CD4-positive, alpha-beta T cell treated with Interleukin-12 subunit alpha and Interleukin-12 subunit beta, for 1 hour (primary cell): Measurements from ENCODE around the gene MRRF.
"Not testable (repeated sequence)": the region's sequence is repeated elsewhere in the genome, so short reads cannot be mapped to it uniquely, and the experiment has no call there.

Experiments
- DNase-seq: peaks from one replicate; pipeline ENCODE4 v3.0.0-alpha.2; 2020

Gene MRRF

DNA sequence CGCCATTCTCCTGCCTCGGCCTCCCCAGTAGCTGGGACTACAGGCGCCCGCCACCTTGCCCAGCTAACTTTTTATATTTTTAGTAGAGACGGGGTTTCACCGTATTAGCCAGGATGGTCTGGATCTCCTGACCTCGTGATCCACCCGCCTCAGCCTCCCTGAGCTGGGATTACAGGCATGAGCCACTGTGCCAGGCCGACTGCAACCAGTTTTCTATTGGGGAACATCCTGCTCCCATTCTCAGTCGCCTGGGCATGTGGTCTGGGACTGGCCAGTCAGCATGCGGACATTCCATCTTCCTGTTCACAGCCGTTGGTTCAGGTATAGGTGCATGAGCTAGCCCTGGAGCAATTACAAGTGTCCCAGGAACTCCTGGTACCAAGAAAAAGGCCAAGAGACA lies 98.4 kb downstream of the MRRF start:
- not testable (repeated sequence) for DNase-seq

DNA sequence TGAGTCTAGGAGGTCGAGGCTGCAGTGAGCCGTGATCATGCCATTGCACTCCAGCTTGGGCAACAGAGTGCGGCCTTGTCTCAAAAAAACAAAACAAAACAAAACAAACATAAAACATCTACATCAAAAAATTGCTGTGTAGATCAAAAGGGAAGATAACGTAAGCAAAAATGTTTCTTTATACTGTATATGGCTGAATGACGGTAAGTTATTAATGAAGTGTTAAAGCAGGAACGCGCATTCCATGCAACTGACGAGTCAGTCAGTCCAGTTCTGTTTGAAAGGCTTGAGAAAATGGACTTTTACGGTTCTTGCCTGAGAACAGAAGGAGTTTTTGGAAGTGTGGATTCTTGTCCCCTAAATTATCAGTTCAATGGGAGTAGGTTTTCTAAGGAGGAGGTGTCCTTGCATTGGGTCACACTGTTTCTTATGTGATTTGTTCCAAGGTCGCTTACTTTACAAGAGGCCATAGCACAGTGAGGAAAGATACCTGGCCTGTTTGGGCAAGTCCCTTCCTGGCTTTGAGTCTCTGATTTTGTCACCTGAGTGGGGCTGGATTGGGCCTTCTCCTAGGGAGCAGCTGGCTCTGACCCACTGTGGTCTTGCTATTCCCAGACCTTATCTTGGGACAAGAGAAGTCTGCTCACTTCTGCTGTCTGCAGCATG lies 99.6 kb downstream of the MRRF start:
- DNase-seq, result no peak

DNA sequence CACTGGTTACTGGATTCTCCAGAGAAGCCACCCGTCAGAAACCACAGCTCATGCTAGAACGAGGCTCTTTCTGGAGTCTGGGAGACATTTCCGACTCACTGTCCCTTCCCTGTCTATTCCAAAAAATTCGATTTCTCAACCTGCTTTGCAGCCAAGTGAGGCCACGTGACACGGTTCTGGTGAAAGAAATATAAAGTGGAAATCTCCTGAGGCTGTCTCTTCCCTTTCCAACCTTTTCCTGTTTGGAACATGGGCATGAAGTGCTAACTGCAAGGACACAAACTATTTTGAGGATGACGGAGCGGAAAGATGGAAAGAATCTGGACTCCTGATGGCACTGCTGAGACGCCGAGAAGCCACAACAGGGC lies 100.1 kb downstream of the MRRF start:
- no peak for DNase-seq

DNA sequence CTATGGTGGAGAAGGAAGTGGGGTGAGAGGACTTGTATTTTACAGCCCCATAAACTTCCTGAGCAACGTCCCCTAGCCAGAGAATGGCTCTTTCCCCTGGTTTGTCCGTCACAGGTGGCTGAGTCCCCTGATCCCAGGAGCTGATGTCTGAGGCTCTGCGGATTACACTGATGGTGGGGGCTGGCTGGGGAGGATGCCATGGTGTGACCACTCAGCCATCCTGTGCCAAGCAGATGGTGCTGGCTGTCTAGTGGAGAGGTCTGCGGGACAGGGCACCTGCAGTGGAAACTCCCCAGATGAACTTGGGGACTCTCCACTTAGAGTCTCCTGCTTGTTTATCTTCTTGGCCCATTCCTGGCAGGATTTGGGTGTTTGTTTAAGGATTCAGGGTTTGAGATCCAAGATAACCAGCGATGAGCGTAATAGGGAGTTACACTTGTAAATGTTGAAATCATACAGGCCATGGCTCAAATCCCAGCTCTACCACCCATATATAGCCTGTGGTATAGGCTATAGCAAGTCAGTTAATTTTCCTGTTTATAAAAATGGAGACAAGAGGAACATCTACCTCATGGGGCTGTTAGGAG lies 101.5 kb downstream of the MRRF start:
- no peak for DNase-seq

DNA sequence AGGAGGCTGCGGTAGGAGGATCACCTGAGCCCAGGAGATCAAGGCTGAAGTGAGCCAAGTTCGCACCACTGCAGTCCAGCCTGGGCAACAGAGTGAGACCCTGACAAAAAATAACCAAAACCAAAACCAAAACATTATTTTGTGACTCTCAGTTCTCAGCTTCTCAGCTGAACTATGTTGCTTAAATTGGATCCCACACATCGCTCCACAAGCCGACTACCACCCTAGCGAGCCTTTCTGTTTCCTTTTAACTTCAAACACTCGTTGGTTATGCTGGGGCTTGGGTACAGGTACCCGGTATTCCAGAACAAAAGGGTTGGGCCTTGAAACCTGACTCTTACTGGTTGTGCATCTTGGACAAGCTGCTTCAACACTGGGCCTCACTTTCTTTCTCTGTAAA lies 102.4 kb downstream of the MRRF start:
- no peak for DNase-seq

DNA sequence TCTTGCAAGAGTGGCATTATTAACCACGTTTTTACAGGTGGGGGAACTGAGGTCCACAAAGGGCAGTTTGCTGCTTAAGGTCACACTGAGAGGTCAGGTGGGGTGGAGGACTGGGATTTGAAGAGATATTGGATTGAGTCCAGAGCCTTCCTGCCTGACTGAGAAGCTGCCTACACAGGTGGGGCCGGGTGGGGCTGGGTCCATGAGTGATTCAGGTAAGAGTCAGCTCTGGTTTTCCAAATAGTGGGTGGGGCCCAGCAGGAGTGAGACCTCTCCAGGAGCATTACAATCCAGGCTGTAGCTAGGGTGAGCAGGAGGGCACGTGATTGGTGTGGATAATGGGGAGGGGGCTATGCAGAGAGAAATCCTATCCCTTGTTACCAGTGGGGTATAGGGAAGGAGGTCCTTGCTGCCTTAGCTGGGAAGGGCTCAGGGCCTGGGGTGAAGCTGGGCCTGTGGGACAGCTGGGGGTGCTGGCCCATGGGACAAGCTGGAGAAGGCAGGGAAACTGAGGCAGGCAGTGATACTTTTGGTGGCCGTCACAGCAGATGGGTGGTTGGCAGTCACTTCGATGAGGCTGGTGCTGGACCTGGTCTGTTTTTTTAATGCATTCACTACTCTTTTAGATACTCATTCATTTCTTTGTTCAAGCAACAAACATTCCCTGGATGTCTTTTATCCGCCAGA lies 103.2 kb downstream of the MRRF start:
- no peak for DNase-seq

DNA sequence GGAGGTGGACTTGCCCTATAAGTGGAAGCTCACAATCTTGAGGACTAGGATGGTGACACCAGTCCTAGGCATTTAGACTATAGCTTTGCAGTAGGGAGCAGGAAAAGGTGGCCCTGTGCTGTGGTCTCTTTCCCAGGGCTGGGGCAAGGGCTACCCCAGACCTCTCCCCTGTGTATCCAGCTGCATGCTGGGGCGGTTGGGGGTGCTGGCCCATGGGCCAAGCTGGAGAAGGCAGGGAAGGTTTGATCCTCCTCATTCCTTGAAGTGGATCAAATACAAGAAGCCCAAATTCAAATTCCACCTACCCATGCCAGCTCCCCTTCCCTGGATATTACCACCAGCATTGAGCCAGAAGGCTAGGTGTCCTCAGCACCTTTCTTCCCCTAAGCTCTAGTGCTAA lies 104.0 kb downstream of the MRRF start:
- DNase-seq, result no peak

DNA sequence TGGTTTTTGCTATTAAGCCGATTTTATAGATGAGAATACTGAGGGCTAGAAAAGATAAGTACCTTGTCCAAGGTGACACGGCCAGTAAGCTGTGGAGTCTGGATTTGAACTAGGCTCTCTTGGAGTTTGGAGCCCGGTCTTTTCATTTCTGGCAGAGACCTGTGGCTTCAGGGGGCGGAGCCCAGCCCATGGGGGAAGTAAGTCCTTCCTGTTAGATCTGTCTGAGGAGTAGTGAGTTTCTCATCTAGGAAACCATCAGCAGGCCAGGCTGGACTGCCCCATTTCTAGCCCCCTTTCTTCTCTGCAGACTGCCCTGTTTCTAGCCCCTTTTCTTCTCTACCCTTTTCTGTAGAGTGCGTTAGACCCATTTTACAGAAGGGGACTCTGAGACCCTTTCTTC lies 105.6 kb downstream of the MRRF start:
- no peak for DNase-seq

DNA sequence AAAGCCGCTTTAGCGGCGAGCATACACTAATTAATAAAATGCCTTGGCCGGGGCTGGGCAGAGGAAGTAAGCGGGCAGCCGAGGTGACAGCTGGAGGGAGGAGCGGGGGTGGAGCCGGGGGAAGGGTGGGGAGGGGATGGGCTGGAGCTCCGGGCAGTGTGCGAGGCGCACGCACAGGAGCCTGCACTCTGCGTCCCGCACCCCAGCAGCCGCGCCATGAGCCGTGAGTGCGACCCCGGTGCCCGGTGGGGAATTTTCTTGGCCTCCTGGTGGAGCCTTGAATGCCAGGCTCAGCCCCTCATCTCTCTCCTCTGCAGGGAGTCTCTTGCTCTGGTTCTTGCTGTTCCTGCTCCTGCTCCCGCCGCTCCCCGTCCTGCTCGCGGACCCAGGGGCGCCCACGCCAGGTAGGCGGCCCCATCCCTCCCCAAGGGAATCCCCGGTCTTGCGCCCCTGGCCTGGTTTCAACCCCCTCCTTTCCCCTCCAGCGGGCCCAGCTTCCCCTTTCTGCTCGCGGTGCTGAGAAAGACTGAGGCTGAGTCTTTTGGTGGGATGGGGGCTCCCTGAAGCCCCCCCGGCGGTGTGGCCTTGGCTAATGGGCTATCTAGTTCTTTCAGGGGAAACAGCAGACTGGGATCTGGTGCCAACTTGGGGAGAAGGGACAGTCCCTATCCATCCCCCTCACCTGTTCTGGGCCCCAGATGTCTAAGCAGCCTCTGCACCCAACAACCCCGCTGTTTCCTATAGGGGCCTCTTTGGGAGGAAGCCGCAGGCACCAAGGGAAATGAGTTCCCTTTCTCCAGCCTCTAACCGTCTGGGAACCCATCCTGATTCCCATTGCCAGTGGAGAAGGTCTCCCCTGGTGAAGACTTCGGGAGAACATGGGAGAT lies 106.4 kb downstream of the MRRF start, which contains the start of gene PTGS1:
TSS of gene PTGS1 (plus strand) at position 156 of the 887 bp plus-strand sequence. CDS start at position 217, 61 bp downstream.
- DNase-seq, result peak; percentile 8

DNA sequence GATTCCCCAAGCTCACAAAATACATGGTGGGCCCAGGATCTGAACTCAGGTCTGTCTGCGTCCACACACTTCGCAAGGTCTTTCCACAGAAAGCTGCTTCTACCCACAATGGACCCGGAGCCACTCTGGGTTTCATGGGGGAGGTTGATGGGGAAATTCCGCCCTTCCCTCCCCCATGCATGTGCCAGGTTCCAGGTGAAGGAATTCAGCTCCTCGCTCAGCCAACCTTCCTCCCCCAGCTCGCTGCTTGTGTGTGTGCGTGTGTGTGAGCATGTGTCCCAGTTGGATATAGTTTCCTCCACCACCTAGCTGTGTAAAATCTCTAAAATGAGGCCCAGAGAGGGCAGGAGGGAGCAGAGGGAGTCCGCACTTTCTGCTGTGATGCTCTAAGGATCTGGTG lies 107.2 kb downstream of the MRRF start:
- DNase-seq, result no peak

DNA sequence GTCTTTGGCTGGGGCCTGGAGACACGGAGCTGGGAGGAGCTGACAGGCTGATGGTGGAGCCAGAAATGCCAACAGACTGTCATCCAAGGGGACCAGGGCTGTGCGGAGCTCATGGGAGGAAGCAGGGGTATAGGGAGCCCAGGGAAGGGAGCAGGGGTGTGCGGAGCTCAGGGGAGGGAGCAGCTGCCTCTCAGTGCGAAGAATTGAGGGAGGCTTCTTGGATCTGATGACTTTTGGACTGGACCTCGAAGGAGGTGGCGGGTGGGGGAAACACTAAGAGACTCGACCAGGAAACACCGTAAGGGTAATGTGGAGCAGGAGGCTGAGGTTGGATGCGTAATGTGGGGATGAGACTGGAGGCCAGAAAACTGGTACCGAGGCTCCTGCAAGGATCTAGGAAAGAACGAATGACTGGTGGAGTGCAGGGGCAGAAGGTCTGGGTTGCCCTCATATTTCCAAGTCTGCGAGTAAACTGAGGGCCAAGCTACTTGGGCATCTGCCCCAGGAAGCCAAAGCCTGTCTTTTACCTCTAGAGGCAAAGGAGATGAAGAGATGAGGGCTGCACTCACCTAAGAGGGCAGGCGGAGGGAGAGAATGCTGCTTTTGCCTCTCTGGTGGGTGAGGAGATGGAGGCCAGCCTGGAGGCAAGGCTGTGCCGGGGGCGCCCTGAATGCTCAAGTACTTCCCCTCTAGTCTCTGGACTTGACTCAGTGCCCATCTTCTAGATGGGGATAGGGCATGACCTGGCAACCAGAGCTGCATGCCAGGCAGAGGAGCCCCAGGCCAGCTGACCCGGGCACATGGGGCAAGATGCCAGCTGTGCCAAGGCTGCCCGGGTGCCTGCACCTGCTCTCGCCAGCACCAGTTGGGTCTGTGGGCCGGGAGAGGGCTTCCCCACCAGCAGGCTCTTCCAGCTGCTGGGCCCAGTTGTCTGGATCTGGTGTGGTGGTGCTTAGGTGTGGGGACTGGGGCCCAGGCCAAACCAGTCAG lies 108.5 kb downstream of the MRRF start:
- no peak for DNase-seq

DNA sequence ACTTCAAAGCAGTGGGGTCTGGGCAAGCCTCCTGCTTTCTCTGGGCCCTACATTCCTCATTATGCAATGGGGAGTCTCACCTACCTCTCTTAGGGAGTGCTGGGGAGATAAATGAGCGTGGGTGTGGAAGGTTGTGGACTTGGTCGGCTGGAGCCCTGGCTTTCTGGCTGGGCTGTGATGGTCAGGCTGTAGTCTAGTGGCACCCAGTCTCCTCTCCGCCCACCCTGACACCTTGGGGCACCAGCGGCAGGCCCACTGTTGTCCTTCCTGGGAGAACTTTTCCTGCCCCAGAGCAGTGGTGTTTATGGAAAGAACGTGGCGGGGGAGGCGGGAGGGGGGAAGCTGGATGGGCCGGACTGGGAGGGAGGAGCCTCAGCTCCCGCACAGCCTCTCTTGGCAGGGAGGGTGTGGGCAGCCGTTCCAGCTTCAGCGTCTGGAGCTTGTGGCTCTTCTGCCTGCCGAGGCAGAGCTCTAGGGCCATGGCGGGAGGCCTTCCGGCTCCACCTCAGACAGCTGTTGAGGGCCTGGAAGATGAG lies 110.3 kb downstream of the MRRF start:
- no peak for DNase-seq

DNA sequence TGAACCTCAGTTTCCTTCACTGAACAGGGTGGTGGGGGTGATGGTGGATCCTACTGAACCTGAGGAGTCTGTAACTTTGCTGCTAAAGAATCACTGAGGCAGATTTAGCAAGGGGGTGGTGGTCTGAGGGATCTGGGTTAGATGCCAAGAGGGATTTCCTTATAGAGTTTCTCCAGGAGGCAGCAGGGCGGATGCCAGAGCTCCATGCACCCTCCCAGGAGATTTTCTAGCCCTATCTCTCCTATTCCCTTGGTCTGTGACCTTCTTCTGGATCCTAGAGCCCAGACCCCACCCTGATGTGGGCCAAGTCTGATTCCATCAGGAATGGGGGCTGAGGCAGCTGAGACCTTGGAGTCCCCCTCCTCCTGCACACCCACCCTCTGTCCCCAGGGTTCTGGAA lies 112.1 kb downstream of the MRRF start:
- no peak for DNase-seq

DNA sequence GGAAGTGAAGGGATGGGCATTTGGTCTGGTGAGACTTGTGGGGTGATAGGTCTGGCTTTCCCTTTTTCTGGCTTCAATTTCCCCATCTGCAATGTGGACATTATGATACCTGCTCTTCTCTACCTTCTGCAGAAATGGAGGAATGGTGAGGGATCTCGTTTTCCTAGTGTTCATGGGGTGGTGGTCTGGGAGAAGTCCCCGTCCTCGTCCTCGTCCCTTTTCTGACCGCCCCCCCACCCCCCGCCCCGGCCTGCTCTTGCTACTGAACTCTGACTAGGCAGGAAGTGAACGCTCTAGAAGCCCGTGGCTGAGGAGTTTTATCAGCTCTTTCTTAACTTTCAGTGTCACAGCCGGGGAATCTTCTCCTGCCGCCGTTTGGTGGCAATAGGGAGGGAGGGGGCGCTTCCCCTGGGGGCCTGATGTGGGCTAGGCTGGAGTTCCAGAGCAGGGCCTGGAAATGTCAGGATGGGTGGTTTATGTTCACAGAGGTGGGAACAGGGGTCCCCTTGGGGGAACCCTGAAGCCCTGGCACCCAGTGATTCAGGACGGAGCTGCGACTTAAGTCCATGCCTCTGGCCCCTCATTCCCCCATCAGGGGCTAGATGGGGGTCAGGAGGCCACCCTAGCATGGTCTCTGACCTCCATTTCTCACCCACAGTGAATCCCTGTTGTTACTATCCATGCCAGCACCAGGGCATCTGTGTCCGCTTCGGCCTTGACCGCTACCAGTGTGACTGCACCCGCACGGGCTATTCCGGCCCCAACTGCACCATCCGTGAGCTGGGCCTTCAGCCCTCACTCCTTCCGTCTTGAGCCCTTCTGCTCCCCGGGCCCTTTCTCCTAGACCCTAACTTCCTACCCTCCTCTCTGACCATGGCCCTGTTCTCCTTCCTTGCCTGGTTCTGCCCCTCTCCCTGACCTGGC lies 112.8 kb downstream of the MRRF start:
- no peak for DNase-seq

DNA sequence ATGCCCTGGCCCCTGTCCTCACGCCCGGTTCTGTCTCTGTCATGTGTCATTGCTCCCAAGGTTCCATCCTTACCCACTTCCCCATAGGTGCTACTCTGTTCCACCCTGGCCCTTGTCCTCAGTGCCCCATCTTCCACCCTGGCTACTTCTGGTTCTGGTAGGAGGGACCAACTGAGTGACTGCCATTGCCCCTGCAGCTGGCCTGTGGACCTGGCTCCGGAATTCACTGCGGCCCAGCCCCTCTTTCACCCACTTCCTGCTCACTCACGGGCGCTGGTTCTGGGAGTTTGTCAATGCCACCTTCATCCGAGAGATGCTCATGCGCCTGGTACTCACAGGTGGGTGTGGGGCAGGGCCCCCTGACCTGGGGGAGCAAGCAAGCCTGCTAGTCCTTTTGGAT lies 113.6 kb downstream of the MRRF start:
- no peak for DNase-seq

DNA sequence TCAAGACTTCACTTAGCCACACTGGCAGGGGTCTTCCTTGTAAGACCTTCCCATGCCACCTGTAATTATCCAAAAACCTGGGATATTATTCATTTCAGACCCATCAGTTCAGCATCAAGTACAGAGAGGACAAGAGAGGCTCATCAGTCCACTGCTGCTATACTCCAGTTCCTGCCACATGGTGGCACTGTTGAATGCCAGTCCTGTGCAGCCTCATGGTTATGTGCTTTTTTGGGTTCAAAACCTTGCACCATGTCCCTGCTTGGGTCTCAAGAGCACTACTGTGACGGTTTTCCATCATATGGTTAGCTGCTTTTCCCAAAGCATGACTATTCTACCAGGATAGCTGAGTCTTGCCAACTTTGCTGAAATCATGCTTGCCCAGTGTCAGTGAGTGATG lies 114.7 kb downstream of the MRRF start:
- DNase-seq, result no peak

DNA sequence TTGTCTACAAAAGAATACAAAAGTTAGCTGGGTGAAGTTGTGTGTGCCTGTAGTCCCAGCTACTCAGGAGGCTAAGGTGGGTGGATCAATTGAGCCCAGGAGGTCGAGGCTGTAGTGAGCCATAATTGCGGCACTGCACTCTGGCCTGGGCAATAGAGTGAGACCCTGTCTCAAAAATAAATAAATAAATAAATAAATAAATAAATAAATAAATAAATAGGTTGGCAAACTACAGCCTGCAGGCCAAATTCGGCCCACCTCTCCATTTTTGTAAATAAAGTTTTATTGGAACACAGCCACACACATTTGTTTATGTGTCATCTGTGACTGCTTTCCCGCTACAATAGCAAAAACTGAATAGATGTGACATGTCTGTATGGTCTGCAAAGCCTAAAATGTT lies 115.6 kb downstream of the MRRF start:
- no peak for DNase-seq
